ENCODE measurements around the gene FOXN3. TPM values are rescaled to one million over a fixed set of nuclear protein-coding genes. Genes with fewer than 3 reads are reported as not detected.

FOXN3 gene
- total and polyA plus RNA-seq, 2 experiments from 2014 or later = 98.9 to 167 TPM

GRCh38 chr14:89451229-89451628, 34.2 kb upstream of the FOXN3 start (continued):
- TF ChIP-seq ZNF462 (CRISPR knock-in tag; IDR thresholded peaks at IDR 0.05) = no peak
- TF ChIP-seq EZH2phosphoT487 (IDR thresholded peaks at IDR 0.05; ENCODE audit: unreplicated experiment) = no peak

- H3K9me3 Mint-ChIP-seq = no peaks in the 10 kb centered on the region
- H3K36me3 ChIP-seq (ENCODE audit: insufficient read depth) = no peaks in the 10 kb centered on the region
- H2AFZ ChIP-seq = no peak overlapping the region
- H3K27ac Mint-ChIP-seq = no peak overlapping the region
- H3K4me1 Mint-ChIP-seq = peaks cover 57% of the 10 kb centered on the region
- peaks cover 9% of the 10 kb centered on the region for H3F3A ChIP-seq (replicated peaks; ENCODE audit: low read depth)
- peaks cover 36% of the 10 kb centered on the region for H3K4me1 ChIP-seq (ENCODE audit: insufficient read depth)
- no peak for DNase-seq (ENCODE audit: low spot score)
- no peaks in the 10 kb centered on the region; the same call in 1 of the 2 replicates for H3K9me2 ChIP-seq (ENCODE audit: insufficient read depth)
- no peak overlapping the region for H3K27ac ChIP-seq (ENCODE audit: low read depth)
- H3K36me3 Mint-ChIP-seq (ENCODE audit: low read depth) = peaks cover 22% of the 10 kb centered on the region
- peaks cover 19% of the 10 kb centered on the region for H3K27me3 Mint-ChIP-seq (ENCODE audit: insufficient read depth, low read depth, poor library complexity)
- no peaks in the 10 kb centered on the region for H4K20me1 ChIP-seq (replicated peaks; ENCODE audit: insufficient read depth)
- H3K4me3 Mint-ChIP-seq = no peak overlapping the region
- ATAC-seq = no peak
- H3K79me2 ChIP-seq (replicated peaks; ENCODE audit: insufficient read depth) = peaks cover 61% of the 10 kb centered on the region
- H3K4me2 ChIP-seq = no peak overlapping the region
- H3K4me3 ChIP-seq = no peak overlapping the region
- no peaks in the 10 kb centered on the region for H3K27me3 ChIP-seq (ENCODE audit: insufficient read depth)
- TF ChIP-seq STAT1 (IDR thresholded peaks at IDR 0.05; ENCODE audit: unreplicated experiment) (no peak), POLR2AphosphoS5 (IDR thresholded peaks at IDR 0.05; ENCODE audit: low read depth) (no peak), REST (IDR thresholded peaks at IDR 0.05; ENCODE audit: unreplicated experiment) (no peak)
Measured at GRCh38 chr14:89447182-89447944, 30.3 kb upstream of the FOXN3 start.

Measured in GM23338 (cell line).